Kidney (tissue), 14 donors: ENCODE measurements around the gene RAB29. TPM values are rescaled to one million over a fixed set of nuclear protein-coding genes. Genes with fewer than 3 reads are reported as not detected.

ENCODE experiments used
- DNase-seq, 5 donors: peaks; one replicate each; pipeline ENCODE4 v3.0.0-alpha.2; 2013 to 2020
- FAIRE-seq: peaks from 2 replicates; lab custom pipeline; 2012; peaks lifted over from hg19 to GRCh38; lab: Jason Lieb, UNC
- H3K27ac ChIP-seq, 2 donors: one replicate each; pipeline ENCODE4 v1.7.0; 2013; ENCODE audit warnings: low read depth in 2 of 2, low read length in 2 of 2, inconsistent platforms in 1 of 2
- H3K27me3 ChIP-seq: one replicate; pipeline ENCODE4 v1.7.1; 2013; ENCODE audit warnings: low read length, inconsistent platforms; ENCODE audit not compliant: control insufficient read depth, insufficient read depth
- H3K36me3 ChIP-seq, 3 donors: one replicate each; pipeline versions ENCODE4 v1.7.0 to v1.7.1; 2013; ENCODE audit warnings: low read length in 3 of 3, control low read depth in 1 of 3, inconsistent platforms in 1 of 3; ENCODE audit not compliant: insufficient read depth in 3 of 3, control insufficient read depth in 2 of 3
- H3K4me1 ChIP-seq, 3 donors: one replicate each; pipeline versions ENCODE4 v1.7.0 to v1.7.1; 2013; ENCODE audit warnings: low read length in 3 of 3, inconsistent platforms in 1 of 3, low read depth in 1 of 3; ENCODE audit not compliant: control insufficient read depth in 2 of 3, insufficient read depth in 2 of 3
- H3K4me3 ChIP-seq, 3 donors: one replicate each; pipeline versions ENCODE4 v1.7.0 to v1.8.1; 2013; ENCODE audit warnings: low read length in 3 of 3, control low read depth in 1 of 3, inconsistent platforms in 1 of 3
- H3K9ac ChIP-seq, 3 donors: one replicate each; pipeline versions ENCODE4 v1.7.0 to v1.7.1; 2013; ENCODE audit warnings: low read length in 3 of 3, control low read depth in 1 of 3, inconsistent platforms in 1 of 3
- H3K9me3 ChIP-seq, 3 donors: one replicate each; pipeline versions ENCODE4 v1.7.0 to v1.7.1; 2013; ENCODE audit warnings: low read length in 3 of 3, control low read depth in 1 of 3, inconsistent platforms in 1 of 3; ENCODE audit not compliant: control insufficient read depth in 2 of 3, insufficient read depth in 1 of 3
- intact Hi-C: fragments of 100-400 bp; cut with DNase I; formaldehyde crosslinking; loops from one replicate; pipeline ENCODE4 v1.11.1; 2022
- polyA plus RNA-seq: library from polyadenylated mRNA; stranded (reverse); fragments of 350-450 nt; fragmentation: Illumina TruSeq; extraction: RNeasy Lipid Tissue Mini Kit (QIAGEN cat#74804); gene quantifications from one replicate; pipeline ENCODE4 v1.2.3, GENCODE V29; 2014; ENCODE audit warnings: low read depth, low replicate concordance; ENCODE audit not compliant: insufficient read depth
- total RNA-seq: library from RNA; stranded (reverse); fragmentation: NEBNext Ultra II Directional; extraction: Animal tissue kit (Norgen Biotek cat#: 25700); gene quantifications from one replicate; pipeline ENCODE4 v1.2.1, GENCODE V29; 2021
- TF ChIP-seq, protein P1 (sequence below): IDR thresholded peaks from 3 replicates; pipeline ENCODE4 v1.5.1; 2012; ENCODE audit warnings: mild to moderate bottlenecking, moderate library complexity, borderline replicate concordance; ENCODE audit not compliant: insufficient read depth; ENCODE audit errors: extremely low read depth
- donor health status: control.
- donor health status: control.
- donor health status: control.
- donor health status: control.
- donor health status: control.
- donor health status: DM: yes; HTN: yes; CAD: no.
- donor health status: Normal renal cell carcinoma (clear cell type).

Gene RAB29
- total and polyA plus RNA-seq, 2 donors from 2014 or later = 25.9 to 52.4 TPM

- Histone ChIP-seq H3K27me3 (no peaks in the 10 kb centered on the region), H3K36me3 (no peaks in the 10 kb centered on the region), H3K9ac (no peak overlapping the region), H3K27ac (no peak overlapping the region), H3K9me3 (no peaks in the 10 kb centered on the region), H3K4me3 (no peak overlapping the region), H3K4me1 (peaks cover 0 to 20% (median 11%) of the 10 kb centered on the region in 3 donors)
- intact Hi-C loops = no loop called here
- TF ChIP-seq, protein P1, sequence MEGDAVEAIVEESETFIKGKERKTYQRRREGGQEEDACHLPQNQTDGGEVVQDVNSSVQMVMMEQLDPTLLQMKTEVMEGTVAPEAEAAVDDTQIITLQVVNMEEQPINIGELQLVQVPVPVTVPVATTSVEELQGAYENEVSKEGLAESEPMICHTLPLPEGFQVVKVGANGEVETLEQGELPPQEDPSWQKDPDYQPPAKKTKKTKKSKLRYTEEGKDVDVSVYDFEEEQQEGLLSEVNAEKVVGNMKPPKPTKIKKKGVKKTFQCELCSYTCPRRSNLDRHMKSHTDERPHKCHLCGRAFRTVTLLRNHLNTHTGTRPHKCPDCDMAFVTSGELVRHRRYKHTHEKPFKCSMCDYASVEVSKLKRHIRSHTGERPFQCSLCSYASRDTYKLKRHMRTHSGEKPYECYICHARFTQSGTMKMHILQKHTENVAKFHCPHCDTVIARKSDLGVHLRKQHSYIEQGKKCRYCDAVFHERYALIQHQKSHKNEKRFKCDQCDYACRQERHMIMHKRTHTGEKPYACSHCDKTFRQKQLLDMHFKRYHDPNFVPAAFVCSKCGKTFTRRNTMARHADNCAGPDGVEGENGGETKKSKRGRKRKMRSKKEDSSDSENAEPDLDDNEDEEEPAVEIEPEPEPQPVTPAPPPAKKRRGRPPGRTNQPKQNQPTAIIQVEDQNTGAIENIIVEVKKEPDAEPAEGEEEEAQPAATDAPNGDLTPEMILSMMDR = no peak
- no peak for DNase-seq
- FAIRE-seq = no peak
Measured at GRCh38 chr1:205786601-205787000, 11.3 kb upstream of the RAB29 start.

- H3K27ac ChIP-seq = peak overlapping the region in 1 of 2 donors; percentile 13
- TF ChIP-seq, protein P1 = no peak
- H3K4me1 ChIP-seq = peaks cover 0 to 20% (median 11%) of the 10 kb centered on the region in 3 donors
- no peak for DNase-seq
- no peaks in the 10 kb centered on the region for H3K36me3 ChIP-seq
- no peaks in the 10 kb centered on the region for H3K27me3 ChIP-seq
- intact Hi-C loops = no loop called here
- no peak overlapping the region for H3K4me3 ChIP-seq
- H3K9ac ChIP-seq = no peak overlapping the region
- FAIRE-seq = no peak
- no peaks in the 10 kb centered on the region for H3K9me3 ChIP-seq
Measured at GRCh38 chr1:205785446-205785845, 10.2 kb upstream of the RAB29 start.

DNA sequence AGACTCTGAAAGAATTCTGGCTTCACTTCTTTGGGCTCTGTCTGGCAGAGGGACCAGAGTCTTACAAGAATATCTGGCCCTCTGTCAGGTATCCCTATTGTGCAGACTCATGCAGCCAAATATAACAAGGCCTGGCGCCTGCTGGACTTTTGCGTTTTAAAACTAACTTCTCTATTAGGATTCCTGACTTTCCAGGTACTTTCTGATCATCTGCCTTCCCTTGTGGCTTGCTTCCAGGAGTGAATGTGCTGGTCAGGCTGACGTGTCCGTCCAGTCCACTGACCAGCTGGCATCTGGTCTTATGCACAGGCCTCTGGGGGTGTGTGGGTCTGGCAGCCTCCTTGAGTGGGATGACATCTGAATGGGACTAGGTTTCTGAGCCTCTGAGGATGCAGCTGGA, 8.6 kb upstream of the RAB29 start:
- H3K9me3 ChIP-seq = no peaks in the 10 kb centered on the region
- no peaks in the 10 kb centered on the region for H3K36me3 ChIP-seq
- H3K4me3 ChIP-seq = no peak overlapping the region
- H3K27ac ChIP-seq = peak overlapping the region in 1 of 2 donors; percentile 79
- intact Hi-C loops = no loop called here
- peak overlapping the region in 1 of 3 donors; percentile 1 for H3K9ac ChIP-seq
- TF ChIP-seq, protein P1 = no peak
- no peaks in the 10 kb centered on the region for H3K27me3 ChIP-seq
- peak in 1 of 5 donors; percentile 74 for DNase-seq
- FAIRE-seq = no peak
- H3K4me1 ChIP-seq = peaks cover 0 to 20% (median 11%) of the 10 kb centered on the region in 3 donors

- DNase-seq (no peak), FAIRE-seq (no peak)
- intact Hi-C loops = no loop called here
- H3K36me3 ChIP-seq = no peaks in the 10 kb centered on the region
- peak overlapping the region in 1 of 3 donors; percentile 1 for H3K9ac ChIP-seq
- no peak overlapping the region for H3K4me3 ChIP-seq
- H3K9me3 ChIP-seq = no peaks in the 10 kb centered on the region
- H3K4me1 ChIP-seq = peaks cover 0 to 20% (median 11%) of the 10 kb centered on the region in 3 donors
- TF ChIP-seq, protein P1 = no peak
- H3K27ac ChIP-seq = peak overlapping the region; percentile 62 to 79
- no peaks in the 10 kb centered on the region for H3K27me3 ChIP-seq
Measured at GRCh38 chr1:205783433-205783795, 8.1 kb upstream of the RAB29 start.
